ENCODE results near the gene PROCA1.
"Not testable (repeated sequence)": the region's sequence is repeated elsewhere in the genome, so short reads cannot be mapped to it uniquely, and the experiment has no call there.

The PROCA1 gene

GRCh38 chr17:28737770-28738679, 26.3 kb upstream of the PROCA1 start:
- H3K4me3 ChIP-seq (ENCODE audit: low read depth, low read length), result no peak overlapping the region
- DNase-seq (ENCODE audit: low read depth, low spot score), result no peak
- in situ Hi-C loops (cut with HindIII; ENCODE audit: low sequenced_read_pairs), result no loop called here
- no peak for TF ChIP-seq CTCF (IDR thresholded peaks at IDR 0.05; ENCODE audit: low read depth, low read length)

GRCh38 chr17:28737316-28737715, 25.6 kb upstream of the PROCA1 start:
- H3K4me3 ChIP-seq (ENCODE audit: low read depth, low read length), result no peak overlapping the region
- TF ChIP-seq CTCF (IDR thresholded peaks at IDR 0.05; ENCODE audit: low read depth, low read length), result no peak
- in situ Hi-C loops (cut with HindIII; ENCODE audit: low sequenced_read_pairs), result no loop called here
- DNase-seq (ENCODE audit: low read depth, low spot score), result no peak

DNA sequence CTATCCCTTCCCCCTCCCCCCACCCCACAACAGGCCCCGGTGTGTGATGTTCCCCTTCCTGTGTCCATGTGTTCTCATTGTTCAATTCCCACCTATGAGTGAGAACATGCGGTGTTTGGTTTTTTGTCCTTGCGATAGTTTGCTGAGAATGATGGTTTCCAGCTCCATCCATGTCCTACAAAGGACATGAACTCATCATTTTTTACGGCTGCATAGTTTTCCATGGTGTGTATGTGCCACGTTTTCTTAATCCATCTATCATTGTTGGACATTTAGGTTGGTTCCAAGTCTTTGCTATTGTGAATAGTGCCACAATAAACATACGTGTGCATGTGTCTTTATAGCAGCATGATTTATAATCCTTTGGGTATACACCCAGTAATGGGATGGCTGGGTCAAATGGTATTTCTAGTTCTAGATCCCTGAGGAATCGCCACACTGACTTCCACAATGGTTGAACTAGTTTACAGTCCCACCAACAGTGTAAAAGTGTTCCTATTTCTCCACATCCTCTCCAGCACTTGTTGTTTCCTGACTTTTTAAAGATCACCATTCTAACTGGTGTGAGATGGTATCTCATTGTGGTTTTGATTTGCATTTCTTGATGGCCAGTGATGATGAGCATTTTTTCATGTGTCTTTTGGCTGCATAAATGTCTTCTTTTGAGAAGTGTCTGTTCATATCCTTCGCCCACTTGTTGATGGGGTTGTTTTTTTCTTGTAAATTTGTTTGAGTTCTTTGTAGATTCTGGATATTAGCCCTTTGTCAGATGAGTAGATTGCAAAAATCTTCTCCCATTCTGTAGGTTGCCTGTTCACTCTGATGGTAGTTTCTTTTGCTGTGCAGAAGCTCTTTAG, 24.5 kb upstream of the PROCA1 start:
- DNase-seq (ENCODE audit: low read depth, low spot score); in situ Hi-C loops (cut with HindIII; ENCODE audit: low sequenced_read_pairs): not testable (repeated sequence)

DNA sequence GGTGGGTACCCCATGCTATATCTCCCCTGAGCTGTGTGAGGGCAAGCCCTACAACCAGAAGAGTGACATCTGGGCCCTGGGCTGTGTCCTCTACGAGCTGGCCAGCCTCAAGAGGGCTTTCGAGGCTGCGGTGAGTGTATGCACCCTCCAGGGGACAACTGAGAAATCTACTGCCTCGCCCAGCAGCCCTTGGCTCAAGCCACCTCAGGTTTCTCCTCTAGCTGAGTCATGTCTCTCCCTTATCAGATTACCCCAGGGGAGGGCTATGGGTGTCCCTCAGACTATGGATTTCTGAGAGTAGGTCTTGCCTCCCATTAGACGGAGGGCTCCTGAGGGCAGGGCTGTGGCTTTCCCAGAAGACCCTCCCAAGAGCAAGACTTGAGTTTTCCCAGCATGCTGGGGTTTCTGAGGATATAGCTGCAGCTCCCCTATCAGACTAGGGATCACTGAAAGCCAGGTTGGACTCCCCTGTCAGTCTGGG, 23.6 kb upstream of the PROCA1 start:
- H3K4me3 ChIP-seq (ENCODE audit: low read depth, low read length), result no peak overlapping the region
- TF ChIP-seq CTCF (IDR thresholded peaks at IDR 0.05; ENCODE audit: low read depth, low read length), result no peak
- in situ Hi-C loops (cut with HindIII; ENCODE audit: low sequenced_read_pairs), result no loop called here
- no peak for DNase-seq (ENCODE audit: low read depth, low spot score)

More for the DNA sequence above, 24.5 kb upstream of the PROCA1 start:
- not testable (repeated sequence) for H3K4me3 ChIP-seq (ENCODE audit: low read depth, low read length)

- in situ Hi-C loops (cut with HindIII; ENCODE audit: low sequenced_read_pairs), result no loop called here
- H3K4me3 ChIP-seq (ENCODE audit: low read depth, low read length), result no peak overlapping the region
- TF ChIP-seq CTCF (IDR thresholded peaks at IDR 0.05; ENCODE audit: low read depth, low read length), result no peak
- no peak for DNase-seq (ENCODE audit: low read depth, low spot score)
Measured at GRCh38 chr17:28734712-28735241, 23.1 kb upstream of the PROCA1 start.

- DNase-seq (ENCODE audit: low read depth, low spot score), result peak; percentile 45
- no peak for TF ChIP-seq CTCF (IDR thresholded peaks at IDR 0.05; ENCODE audit: low read depth, low read length)
- in situ Hi-C loops (cut with HindIII; ENCODE audit: low sequenced_read_pairs), result no loop called here
- H3K4me3 ChIP-seq (ENCODE audit: low read depth, low read length), result no peak overlapping the region
Measured at GRCh38 chr17:28733346-28733745, 21.7 kb upstream of the PROCA1 start.

Measured in astrocyte of the spinal cord (primary cell).